Measurements from ENCODE around the gene FANCC.

Gene FANCC

GRCh38 chr9:95080961-95081647, 236.4 kb downstream of the FANCC start:
- no peak for TF ChIP-seq CTCF (IDR thresholded peaks at IDR 0.05)
- H3K27ac ChIP-seq = no peak overlapping the region
- no peaks in the 10 kb centered on the region for H3K9me3 ChIP-seq
- no peaks in the 10 kb centered on the region for H3K27me3 ChIP-seq
- H3K36me3 ChIP-seq = peaks cover 6% of the 10 kb centered on the region
- H3K4me3 ChIP-seq (ENCODE audit: low read depth in 1 of 2, low read length in 1 of 2) = no peak overlapping the region
- H3K4me1 ChIP-seq (ENCODE audit: control insufficient read depth in 1 of 2, insufficient read depth in 1 of 2, low read depth in 1 of 2, low read length in 1 of 2) = no peaks in the 10 kb centered on the region

GRCh38 chr9:95079461-95079860, 238.0 kb downstream of the FANCC start:
- H3K4me1 ChIP-seq (ENCODE audit: control insufficient read depth in 1 of 2, insufficient read depth in 1 of 2, low read depth in 1 of 2, low read length in 1 of 2) = no peaks in the 10 kb centered on the region
- H3K36me3 ChIP-seq = peaks cover 6% of the 10 kb centered on the region

GRCh38 chr9:95078939-95079338, 238.6 kb downstream of the FANCC start:
- Histone ChIP-seq H3K4me1 (ENCODE audit: control insufficient read depth in 1 of 2, insufficient read depth in 1 of 2, low read depth in 1 of 2, low read length in 1 of 2) (no peaks in the 10 kb centered on the region), H3K27ac (no peak overlapping the region), H3K9me3 (no peaks in the 10 kb centered on the region), H3K36me3 (peaks cover 6% of the 10 kb centered on the region), H3K27me3 (no peaks in the 10 kb centered on the region), H3K4me3 (ENCODE audit: low read depth in 1 of 2, low read length in 1 of 2) (no peak overlapping the region)
- TF ChIP-seq CTCF (IDR thresholded peaks at IDR 0.05) = no peak

More at GRCh38 chr9:95079461-95079860, 238.0 kb downstream of the FANCC start:
- no peak overlapping the region for H3K27ac ChIP-seq
- H3K9me3 ChIP-seq = no peaks in the 10 kb centered on the region
- no peak for TF ChIP-seq CTCF (IDR thresholded peaks at IDR 0.05)
- no peaks in the 10 kb centered on the region for H3K27me3 ChIP-seq
- no peak overlapping the region for H3K4me3 ChIP-seq (ENCODE audit: low read depth in 1 of 2, low read length in 1 of 2)

- Histone ChIP-seq H3K36me3 (peaks cover 6% of the 10 kb centered on the region), H3K9me3 (no peaks in the 10 kb centered on the region), H3K27me3 (no peaks in the 10 kb centered on the region), H3K4me1 (ENCODE audit: control insufficient read depth in 1 of 2, insufficient read depth in 1 of 2, low read depth in 1 of 2, low read length in 1 of 2) (no peaks in the 10 kb centered on the region), H3K4me3 (ENCODE audit: low read depth in 1 of 2, low read length in 1 of 2) (no peak overlapping the region), H3K27ac (no peak overlapping the region)
- TF ChIP-seq CTCF (IDR thresholded peaks at IDR 0.05) = no peak
These were observed 239.0 kb downstream of the FANCC start for GRCh38 chr9:95078511-95078910.

GRCh38 chr9:95077766-95078370, 239.6 kb downstream of the FANCC start:
- Histone ChIP-seq H3K36me3 (peaks cover 6% of the 10 kb centered on the region), H3K4me1 (ENCODE audit: control insufficient read depth in 1 of 2, insufficient read depth in 1 of 2, low read depth in 1 of 2, low read length in 1 of 2) (no peaks in the 10 kb centered on the region), H3K27me3 (no peaks in the 10 kb centered on the region), H3K4me3 (ENCODE audit: low read depth in 1 of 2, low read length in 1 of 2) (no peak overlapping the region), H3K9me3 (no peaks in the 10 kb centered on the region), H3K27ac (no peak overlapping the region)
- TF ChIP-seq CTCF (IDR thresholded peaks at IDR 0.05) = no peak
